Astrocyte of the spinal cord (primary cell): ENCODE measurements around the gene MYL12B.

Source experiments
- DNase-seq: peaks from one replicate; pipeline ENCODE4 v3.0.0; 2011; ENCODE audit warnings: low read depth, low spot score
- H3K4me3 ChIP-seq: 2 replicates; pipeline ENCODE4 v1.5.1; 2011; ENCODE audit warnings: low read depth, mild to moderate bottlenecking, low read length, moderate library complexity
- in situ Hi-C: cut with HindIII; loops from 2 replicates; pipeline ENCODE4 v1.10.0; 2017; ENCODE audit warnings: low sequenced_read_pairs
- TF ChIP-seq, protein P1 (sequence below): IDR thresholded peaks from 2 replicates; pipeline ENCODE4 v1.5.1; 2012; ENCODE audit warnings: low read depth, mild to moderate bottlenecking, low read length, inconsistent platforms

The MYL12B gene

DNA sequence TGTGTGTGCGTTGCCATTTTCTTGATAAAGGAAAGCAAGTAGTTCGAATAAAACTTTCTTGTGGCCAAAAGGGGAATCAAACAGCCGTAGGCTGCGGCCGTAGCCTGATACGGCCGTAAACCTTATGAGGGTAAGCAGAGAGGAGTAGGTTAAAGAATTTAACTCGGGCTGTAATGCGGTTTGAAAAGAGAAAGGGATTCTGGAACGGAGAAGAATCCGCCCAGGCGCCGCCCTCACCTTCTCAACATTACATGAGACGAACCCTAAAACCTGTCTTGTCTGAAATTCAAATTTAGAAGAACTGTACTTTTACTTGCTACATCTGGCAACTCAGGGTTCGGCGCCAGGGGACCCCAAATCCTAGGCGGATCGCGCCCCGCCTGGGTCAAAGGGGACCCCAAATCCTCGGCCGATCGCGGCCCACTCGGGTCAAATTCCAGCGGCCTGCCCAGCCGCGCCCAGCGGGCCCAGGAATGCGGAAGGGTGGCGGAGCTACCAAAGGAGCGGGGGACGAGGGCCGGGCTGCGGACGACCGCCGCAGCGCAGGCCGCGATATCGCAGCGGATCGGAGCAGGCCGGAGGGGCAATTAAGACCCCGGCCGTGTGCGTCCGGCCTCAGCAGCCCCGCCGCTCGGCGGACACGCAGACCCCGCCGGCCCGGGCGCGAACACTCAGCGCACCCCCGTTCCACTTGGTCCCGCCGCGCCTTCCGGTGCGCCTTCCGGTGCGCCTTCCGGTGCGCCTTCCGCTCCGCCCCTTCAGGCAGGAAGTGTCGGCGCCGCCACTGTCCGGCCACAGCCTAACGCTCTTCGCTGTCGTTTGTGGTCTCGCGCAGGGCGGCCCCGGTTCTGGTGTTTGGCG lies at the start of gene MYL12B:
TSS of gene MYL12B (plus strand) at position 761 of the 861 bp plus-strand sequence. CDS start 10,766 bp downstream, outside the sequence.
- peak; percentile 82 for DNase-seq
- peak within 1 kb of the TSS; percentile 86 for H3K4me3 ChIP-seq
- TF ChIP-seq, protein P1, sequence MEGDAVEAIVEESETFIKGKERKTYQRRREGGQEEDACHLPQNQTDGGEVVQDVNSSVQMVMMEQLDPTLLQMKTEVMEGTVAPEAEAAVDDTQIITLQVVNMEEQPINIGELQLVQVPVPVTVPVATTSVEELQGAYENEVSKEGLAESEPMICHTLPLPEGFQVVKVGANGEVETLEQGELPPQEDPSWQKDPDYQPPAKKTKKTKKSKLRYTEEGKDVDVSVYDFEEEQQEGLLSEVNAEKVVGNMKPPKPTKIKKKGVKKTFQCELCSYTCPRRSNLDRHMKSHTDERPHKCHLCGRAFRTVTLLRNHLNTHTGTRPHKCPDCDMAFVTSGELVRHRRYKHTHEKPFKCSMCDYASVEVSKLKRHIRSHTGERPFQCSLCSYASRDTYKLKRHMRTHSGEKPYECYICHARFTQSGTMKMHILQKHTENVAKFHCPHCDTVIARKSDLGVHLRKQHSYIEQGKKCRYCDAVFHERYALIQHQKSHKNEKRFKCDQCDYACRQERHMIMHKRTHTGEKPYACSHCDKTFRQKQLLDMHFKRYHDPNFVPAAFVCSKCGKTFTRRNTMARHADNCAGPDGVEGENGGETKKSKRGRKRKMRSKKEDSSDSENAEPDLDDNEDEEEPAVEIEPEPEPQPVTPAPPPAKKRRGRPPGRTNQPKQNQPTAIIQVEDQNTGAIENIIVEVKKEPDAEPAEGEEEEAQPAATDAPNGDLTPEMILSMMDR: no peak
- in situ Hi-C loops: no loop called here

DNA sequence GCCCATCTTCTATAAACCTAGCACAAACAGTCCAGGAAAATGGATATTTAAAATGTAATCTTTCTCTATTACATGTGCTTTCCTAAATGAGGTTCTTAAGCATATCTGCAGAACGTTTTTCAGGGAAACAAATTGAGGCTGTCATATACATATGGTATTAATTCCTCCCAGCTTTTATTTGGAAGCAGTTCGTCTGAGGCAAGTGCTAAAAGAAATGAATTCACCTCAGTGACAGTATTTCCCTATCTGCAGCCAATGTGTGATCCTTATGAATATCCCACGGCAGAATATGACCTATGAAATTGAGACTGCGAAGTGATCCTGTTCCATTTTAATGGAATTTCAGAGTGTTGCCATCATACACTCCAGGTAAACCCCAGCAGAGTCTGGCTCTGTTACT lies 49.3 kb upstream of the MYL12B start:
- in situ Hi-C loops: no loop called here
- TF ChIP-seq, protein P1: no peak
- H3K4me3 ChIP-seq: no peak overlapping the region
- DNase-seq: no peak

DNA sequence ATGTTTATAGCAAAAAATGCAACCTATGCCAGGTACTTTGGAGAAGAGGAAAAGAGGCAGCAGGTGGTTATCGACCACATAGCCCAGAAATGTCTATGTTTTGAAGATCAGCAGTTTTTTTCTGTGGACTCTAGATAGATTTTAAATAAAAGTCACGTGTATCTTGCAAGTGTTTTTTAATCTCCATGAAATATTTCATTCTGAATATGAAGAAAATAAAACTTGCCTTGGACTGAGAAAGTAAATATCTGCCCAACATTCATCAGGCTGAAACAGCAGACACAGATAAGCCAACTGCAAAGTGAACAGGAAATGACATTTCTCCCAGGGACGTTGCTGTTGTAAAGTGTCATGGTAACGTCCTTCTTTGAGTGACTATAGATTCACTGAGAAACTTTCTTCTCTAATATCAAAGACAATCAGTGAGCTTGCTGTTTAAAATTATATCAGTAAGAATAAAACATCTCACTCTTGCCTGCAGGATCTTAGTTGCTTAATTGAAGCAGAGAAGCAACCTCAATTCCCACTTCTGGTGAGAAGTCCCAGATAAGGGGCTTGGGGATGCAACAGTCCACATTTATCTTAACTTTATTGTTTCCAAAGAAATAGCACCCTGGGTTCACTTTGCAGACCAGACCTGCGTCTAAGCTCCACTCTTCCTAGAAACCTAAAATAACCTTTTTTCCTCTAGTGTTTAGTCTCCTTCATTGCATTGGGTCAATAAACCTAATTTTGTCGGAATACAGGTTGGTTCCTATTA lies 48.5 kb upstream of the MYL12B start:
- in situ Hi-C loops: no loop called here
- H3K4me3 ChIP-seq: no peak overlapping the region
- DNase-seq: peak; percentile 12
- TF ChIP-seq, protein P1: no peak

- in situ Hi-C loops: no loop called here
- no peak for DNase-seq
- TF ChIP-seq, protein P1: no peak
- no peak overlapping the region for H3K4me3 ChIP-seq
These were observed 46.9 kb upstream of the MYL12B start for GRCh38 chr18:3214855-3215637.

DNA sequence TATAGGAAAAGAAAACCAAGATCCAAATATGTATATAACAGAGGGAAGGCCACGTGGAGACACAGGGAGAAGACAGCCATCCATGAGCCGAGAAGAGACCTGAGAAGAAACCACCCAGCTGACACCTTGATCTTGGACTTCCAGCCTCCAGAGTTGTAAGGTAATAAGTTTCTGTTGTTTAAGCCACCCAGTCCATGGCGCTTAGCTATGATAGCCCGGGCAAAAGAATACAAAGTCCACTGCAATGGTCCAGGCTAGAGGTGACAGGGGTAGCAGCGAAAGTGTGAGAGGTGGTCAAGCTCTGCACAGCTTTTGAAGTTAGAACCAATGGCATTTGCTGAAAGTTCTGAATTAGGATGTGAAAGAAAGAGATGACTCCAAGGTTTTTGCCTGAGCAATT lies 44.9 kb upstream of the MYL12B start:
- TF ChIP-seq, protein P1: no peak
- in situ Hi-C loops: no loop called here
- no peak for DNase-seq
- H3K4me3 ChIP-seq: no peak overlapping the region

DNA sequence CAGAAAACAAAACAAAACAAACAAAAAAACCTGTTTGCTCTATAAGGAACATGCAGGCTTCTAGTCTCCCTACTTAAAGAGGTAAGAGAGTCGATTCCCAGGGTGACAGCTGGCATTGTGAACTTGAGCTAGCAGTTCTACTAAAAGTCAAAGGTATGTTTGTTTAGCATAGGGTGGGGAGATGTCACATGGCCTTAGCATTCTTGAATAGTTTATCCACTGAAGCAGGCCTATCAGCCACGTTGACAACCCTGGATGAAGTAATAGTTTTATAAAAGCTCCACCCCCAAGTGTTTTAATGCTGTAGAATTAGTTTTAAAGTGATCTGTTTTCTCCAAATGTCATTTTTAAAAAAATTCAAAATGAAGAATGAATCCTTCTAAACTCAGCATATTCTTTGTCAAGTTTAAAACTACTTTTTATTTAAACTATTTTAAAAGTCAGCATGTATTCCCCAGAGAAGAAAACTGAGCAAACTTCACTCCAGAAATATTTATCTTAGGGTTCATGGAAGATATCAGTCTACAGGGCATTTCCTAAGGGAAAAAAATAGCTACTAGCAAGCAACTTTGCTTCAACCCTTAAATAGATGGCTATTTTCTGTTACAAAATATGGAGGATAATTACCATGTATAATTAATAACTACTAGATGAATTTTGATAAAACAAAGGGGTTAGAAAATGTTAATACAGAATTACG lies 43.8 kb upstream of the MYL12B start:
- no peak for DNase-seq
- TF ChIP-seq, protein P1: no peak
- in situ Hi-C loops: no loop called here
- no peak overlapping the region for H3K4me3 ChIP-seq
